Neural cell (in vitro differentiated cells): ENCODE measurements around the gene MLLT3. TPM values are rescaled to one million over a fixed set of nuclear protein-coding genes. Genes with fewer than 3 reads are reported as not detected.
"Not testable (repeated sequence)": the region's sequence is repeated elsewhere in the genome, so short reads cannot be mapped to it uniquely, and the experiment has no call there.

Experiments
- H2AFZ ChIP-seq: fragments of 200-600, 300-800 bp; sonication (generic), shearing (Covaris generic); 2 replicates; pipeline ENCODE4 v1.6.0; 2014; ENCODE audit warnings: low read depth, mild to moderate bottlenecking, antibody characterized with exemption, low read length, moderate library complexity
- H3F3A ChIP-seq: fragments of 200-600 bp; shearing (Covaris generic); 2 replicates; pipeline ENCODE4 v1.6.1; 2016; ENCODE audit warnings: mild to moderate bottlenecking, moderate library complexity, mixed read lengths, antibody characterized with exemption, low read length; ENCODE audit not compliant: insufficient read depth, poor library complexity, severe bottlenecking
- H3K27ac ChIP-seq: fragments of 200-600, 300-800 bp; sonication (generic), shearing (Covaris generic); 2 replicates; pipeline ENCODE4 v1.5.1; 2014; ENCODE audit warnings: mild to moderate bottlenecking, low read length, moderate library complexity
- H3K27me3 ChIP-seq: fragments of 300-800, 200-600 bp; sonication (generic), shearing (Covaris generic); 2 replicates; pipeline ENCODE4 v1.6.0; 2014; ENCODE audit warnings: mild to moderate bottlenecking, low read depth, low read length, moderate library complexity; ENCODE audit not compliant: insufficient read depth
- H3K36me3 ChIP-seq: fragments of 300-800, 200-600 bp; sonication (generic), shearing (Covaris generic); 2 replicates; pipeline ENCODE4 v1.5.1; 2014; ENCODE audit warnings: mild to moderate bottlenecking, antibody characterized with exemption, low read length, moderate library complexity; ENCODE audit not compliant: insufficient read depth
- H3K4me2 ChIP-seq: fragments of 300-800, 200-600 bp; sonication (generic), shearing (Covaris generic); 2 replicates; pipeline ENCODE4 v1.6.0; 2014; ENCODE audit warnings: mild to moderate bottlenecking, low read length
- H3K4me3 ChIP-seq: fragments of 300-800, 200-600 bp; sonication (generic), shearing (Covaris generic); 2 replicates; pipeline ENCODE4 v1.5.1; 2014; ENCODE audit warnings: mild to moderate bottlenecking, low read length, moderate library complexity
- H3K79me2 ChIP-seq: fragments of 200-600 bp; shearing (Covaris generic); replicated peaks from 2 replicates; pipeline ENCODE4 v1.6.0; 2014; ENCODE audit warnings: mild to moderate bottlenecking, low read length, moderate library complexity; ENCODE audit not compliant: insufficient read depth
- H3K9ac ChIP-seq: fragments of 300-800, 200-600 bp; sonication (generic), shearing (Covaris generic); 2 replicates; pipeline ENCODE4 v1.6.1; 2016; ENCODE audit warnings: mild to moderate bottlenecking, low read length, mixed read lengths
- H3K9me2 ChIP-seq: fragments of 200-600 bp; shearing (Covaris generic); 2 replicates; pipeline ENCODE4 v1.6.1; 2016; ENCODE audit warnings: mild to moderate bottlenecking, low read length, mixed read lengths; ENCODE audit not compliant: insufficient read depth
- H3K9me3 ChIP-seq: fragments of 200-600, 300-800 bp; sonication (generic), shearing (Covaris generic); 2 replicates; pipeline ENCODE4 v1.6.1; 2016; ENCODE audit warnings: mild to moderate bottlenecking, mixed run types, low read length, moderate library complexity, mixed read lengths
- H4K20me1 ChIP-seq: fragments of 200-600 bp; shearing (Covaris generic); 2 replicates; pipeline ENCODE4 v1.6.1; 2016; ENCODE audit warnings: mild to moderate bottlenecking, mixed run types; ENCODE audit not compliant: insufficient read depth
- EP300 ChIP-seq: fragments of 450-650 bp; conservative IDR thresholded peaks from 2 replicates; pipeline ENCODE4 v1.6.1; 2014; ENCODE audit warnings: antibody characterized with exemption, mild to moderate bottlenecking, moderate library complexity; ENCODE audit not compliant: poor library complexity, severe bottlenecking
- EZH2 ChIP-seq: fragments of 200-600, 300-800 bp; shearing (Covaris generic), sonication (generic); IDR thresholded peaks from 2 replicates; pipeline ENCODE4 v1.6.1; 2014; ENCODE audit warnings: antibody characterized with exemption, low read length, borderline replicate concordance, mild to moderate bottlenecking; ENCODE audit not compliant: insufficient read depth, poor library complexity, severe bottlenecking
- MXI1 ChIP-seq: fragments of 450-650 bp; conservative IDR thresholded peaks from 2 replicates; pipeline ENCODE4 v1.6.1; 2014; ENCODE audit warnings: antibody characterized with exemption, mild to moderate bottlenecking; ENCODE audit not compliant: poor library complexity, severe bottlenecking
- POLR2AphosphoS5 ChIP-seq: IDR thresholded peaks from 2 replicates; pipeline ENCODE4 v1.6.1; 2012
- RAD21 ChIP-seq: fragments of 450-650 bp; conservative IDR thresholded peaks from 2 replicates; pipeline ENCODE4 v1.6.1; 2014; ENCODE audit warnings: antibody characterized with exemption, mild to moderate bottlenecking, moderate library complexity
- SMC3 ChIP-seq: fragments of 450-650 bp; conservative IDR thresholded peaks from 2 replicates; pipeline ENCODE4 v1.6.1; 2014; ENCODE audit warnings: antibody characterized with exemption, mild to moderate bottlenecking, moderate library complexity; ENCODE audit not compliant: poor library complexity
- TAF1 ChIP-seq: IDR thresholded peaks from 2 replicates; pipeline ENCODE4 v1.6.1; 2012; ENCODE audit warnings: low read depth
- polyA plus RNA-seq: library from polyadenylated mRNA; depleted of rRNA; stranded (reverse); fragments of >200 nt; gene quantifications from 2 replicates; pipeline ENCODE4 v1.2.3, GENCODE V29; 2014
- TF ChIP-seq, protein P1 (sequence below): IDR thresholded peaks from 2 replicates; pipeline ENCODE4 v1.6.1; 2012; ENCODE audit warnings: borderline replicate concordance
- TF ChIP-seq, protein P2 (sequence below): fragments of 450-650 bp; IDR thresholded peaks from 2 replicates; pipeline ENCODE4 v1.5.1; 2014; ENCODE audit warnings: antibody characterized with exemption, mild to moderate bottlenecking, moderate library complexity; ENCODE audit not compliant: poor library complexity, severe bottlenecking

Gene MLLT3
- polyA plus RNA-seq, 1 donor from 2014 or later = 61.5 TPM

DNA sequence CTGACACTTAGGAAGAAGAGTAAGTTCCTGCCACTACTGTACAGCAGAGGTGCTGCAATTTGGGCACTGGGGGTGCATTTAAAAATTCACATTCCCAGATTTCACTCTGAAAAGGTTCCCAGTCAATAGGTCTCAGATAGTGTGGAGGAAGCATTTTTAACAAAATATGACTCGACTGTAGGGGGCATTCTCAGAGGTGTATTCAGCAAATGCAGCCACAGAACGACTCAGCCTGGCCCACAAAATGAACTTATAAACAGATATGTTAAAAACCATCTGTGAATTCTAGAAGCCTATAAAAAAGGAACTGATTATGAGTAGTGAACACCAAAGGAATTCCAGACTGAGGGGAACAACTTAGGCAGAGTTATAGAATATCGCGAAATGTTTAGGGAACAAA is 31.1 kb downstream of the MLLT3 start:
- no peaks in the 10 kb centered on the region for H4K20me1 ChIP-seq
- H3K79me2 ChIP-seq = peaks cover 47% of the 10 kb centered on the region
- no peaks in the 10 kb centered on the region for H3K27me3 ChIP-seq
- peaks cover 3% of the 10 kb centered on the region for H3K9me3 ChIP-seq
- H2AFZ ChIP-seq = no peak overlapping the region
- no peak overlapping the region for H3K4me3 ChIP-seq
- H3K9me2 ChIP-seq = no peaks in the 10 kb centered on the region
- no peak overlapping the region for H3K4me2 ChIP-seq
- no peak overlapping the region for H3K9ac ChIP-seq
- no peaks in the 10 kb centered on the region for H3K36me3 ChIP-seq
- H3F3A ChIP-seq = no peaks in the 10 kb centered on the region
- no peak overlapping the region for H3K27ac ChIP-seq
- TF ChIP-seq MXI1 = no peak
- TF ChIP-seq, protein P1, sequence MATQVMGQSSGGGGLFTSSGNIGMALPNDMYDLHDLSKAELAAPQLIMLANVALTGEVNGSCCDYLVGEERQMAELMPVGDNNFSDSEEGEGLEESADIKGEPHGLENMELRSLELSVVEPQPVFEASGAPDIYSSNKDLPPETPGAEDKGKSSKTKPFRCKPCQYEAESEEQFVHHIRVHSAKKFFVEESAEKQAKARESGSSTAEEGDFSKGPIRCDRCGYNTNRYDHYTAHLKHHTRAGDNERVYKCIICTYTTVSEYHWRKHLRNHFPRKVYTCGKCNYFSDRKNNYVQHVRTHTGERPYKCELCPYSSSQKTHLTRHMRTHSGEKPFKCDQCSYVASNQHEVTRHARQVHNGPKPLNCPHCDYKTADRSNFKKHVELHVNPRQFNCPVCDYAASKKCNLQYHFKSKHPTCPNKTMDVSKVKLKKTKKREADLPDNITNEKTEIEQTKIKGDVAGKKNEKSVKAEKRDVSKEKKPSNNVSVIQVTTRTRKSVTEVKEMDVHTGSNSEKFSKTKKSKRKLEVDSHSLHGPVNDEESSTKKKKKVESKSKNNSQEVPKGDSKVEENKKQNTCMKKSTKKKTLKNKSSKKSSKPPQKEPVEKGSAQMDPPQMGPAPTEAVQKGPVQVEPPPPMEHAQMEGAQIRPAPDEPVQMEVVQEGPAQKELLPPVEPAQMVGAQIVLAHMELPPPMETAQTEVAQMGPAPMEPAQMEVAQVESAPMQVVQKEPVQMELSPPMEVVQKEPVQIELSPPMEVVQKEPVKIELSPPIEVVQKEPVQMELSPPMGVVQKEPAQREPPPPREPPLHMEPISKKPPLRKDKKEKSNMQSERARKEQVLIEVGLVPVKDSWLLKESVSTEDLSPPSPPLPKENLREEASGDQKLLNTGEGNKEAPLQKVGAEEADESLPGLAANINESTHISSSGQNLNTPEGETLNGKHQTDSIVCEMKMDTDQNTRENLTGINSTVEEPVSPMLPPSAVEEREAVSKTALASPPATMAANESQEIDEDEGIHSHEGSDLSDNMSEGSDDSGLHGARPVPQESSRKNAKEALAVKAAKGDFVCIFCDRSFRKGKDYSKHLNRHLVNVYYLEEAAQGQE = no peak
- TF ChIP-seq TAF1 = no peak
- no peak for TF ChIP-seq EP300
- no peak for TF ChIP-seq EZH2
- TF ChIP-seq POLR2AphosphoS5 = no peak
- no peak for TF ChIP-seq SMC3

DNA sequence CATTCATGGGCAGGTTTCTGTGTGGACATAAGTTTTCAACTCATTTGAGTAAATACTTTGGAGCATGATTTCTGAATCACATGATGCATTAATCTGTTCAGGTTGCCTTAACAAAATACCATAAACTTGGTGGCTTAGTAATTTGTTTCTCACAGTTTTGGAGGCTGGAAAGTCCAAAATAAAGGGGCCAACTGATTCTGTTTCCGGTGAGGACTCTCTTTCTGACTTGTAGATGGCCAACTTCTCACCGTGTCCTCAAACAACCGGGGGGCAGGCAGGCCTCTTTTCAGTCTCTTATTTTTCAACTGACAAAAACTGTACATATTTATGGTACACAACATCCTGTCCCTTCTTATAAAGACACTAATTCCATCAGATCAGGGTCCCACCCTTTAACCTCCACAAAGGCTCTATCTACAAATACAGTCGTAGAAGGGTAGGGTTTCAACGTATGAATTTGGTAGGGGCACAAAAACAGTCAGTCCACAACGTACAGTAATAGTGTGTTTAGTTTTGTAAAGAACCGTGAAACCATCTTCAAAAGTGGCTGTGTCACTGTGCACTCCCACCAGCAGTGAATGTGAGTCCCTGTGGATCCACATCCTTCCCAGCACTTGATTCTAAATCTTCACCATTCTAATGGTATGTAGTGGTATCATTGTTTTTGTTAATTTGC is 37.2 kb downstream of the MLLT3 start:
- Histone ChIP-seq H3K9me2 (no peaks in the 10 kb centered on the region), H3K36me3 (no peaks in the 10 kb centered on the region), H3K27me3 (no peaks in the 10 kb centered on the region), H3K79me2 (peaks cover 27% of the 10 kb centered on the region), H3F3A (no peaks in the 10 kb centered on the region), H3K9ac (no peak overlapping the region), H4K20me1 (no peaks in the 10 kb centered on the region), H2AFZ (no peak overlapping the region), H3K27ac (no peak overlapping the region), H3K4me3 (no peak overlapping the region), H3K9me3 (peaks cover 10% of the 10 kb centered on the region), H3K4me2 (no peak overlapping the region)
- TF ChIP-seq, protein P1 = no peak
- TF ChIP-seq MXI1 (no peak), POLR2AphosphoS5 (no peak), SMC3 (no peak), TAF1 (no peak), EP300 (no peak), RAD21 (no peak), EZH2 (no peak)
- TF ChIP-seq, protein P2, sequence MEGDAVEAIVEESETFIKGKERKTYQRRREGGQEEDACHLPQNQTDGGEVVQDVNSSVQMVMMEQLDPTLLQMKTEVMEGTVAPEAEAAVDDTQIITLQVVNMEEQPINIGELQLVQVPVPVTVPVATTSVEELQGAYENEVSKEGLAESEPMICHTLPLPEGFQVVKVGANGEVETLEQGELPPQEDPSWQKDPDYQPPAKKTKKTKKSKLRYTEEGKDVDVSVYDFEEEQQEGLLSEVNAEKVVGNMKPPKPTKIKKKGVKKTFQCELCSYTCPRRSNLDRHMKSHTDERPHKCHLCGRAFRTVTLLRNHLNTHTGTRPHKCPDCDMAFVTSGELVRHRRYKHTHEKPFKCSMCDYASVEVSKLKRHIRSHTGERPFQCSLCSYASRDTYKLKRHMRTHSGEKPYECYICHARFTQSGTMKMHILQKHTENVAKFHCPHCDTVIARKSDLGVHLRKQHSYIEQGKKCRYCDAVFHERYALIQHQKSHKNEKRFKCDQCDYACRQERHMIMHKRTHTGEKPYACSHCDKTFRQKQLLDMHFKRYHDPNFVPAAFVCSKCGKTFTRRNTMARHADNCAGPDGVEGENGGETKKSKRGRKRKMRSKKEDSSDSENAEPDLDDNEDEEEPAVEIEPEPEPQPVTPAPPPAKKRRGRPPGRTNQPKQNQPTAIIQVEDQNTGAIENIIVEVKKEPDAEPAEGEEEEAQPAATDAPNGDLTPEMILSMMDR = no peak

DNA sequence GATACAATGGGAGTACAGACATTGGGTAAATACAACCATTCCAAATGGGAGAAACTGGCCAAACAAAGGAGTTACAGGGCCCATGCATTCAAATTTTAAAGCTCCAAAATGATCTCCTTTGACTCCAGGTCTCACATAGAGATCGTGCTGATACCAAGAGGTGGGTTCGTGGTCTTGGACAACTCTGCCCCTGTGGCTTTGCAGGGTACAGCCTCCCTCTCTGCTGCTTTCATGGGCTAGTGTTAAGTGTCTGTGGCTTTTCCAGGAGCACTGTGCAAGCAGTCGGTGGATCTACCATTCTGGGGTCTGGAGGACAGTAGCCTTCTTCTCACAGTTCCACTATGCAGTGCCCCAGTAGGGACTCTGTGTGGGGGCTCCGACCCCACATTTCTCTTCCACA is 39.2 kb downstream of the MLLT3 start:
- not testable (repeated sequence) for H3F3A ChIP-seq, H2AFZ ChIP-seq, H3K9me3 ChIP-seq, H3K36me3 ChIP-seq, H3K27me3 ChIP-seq, H3K9me2 ChIP-seq, H4K20me1 ChIP-seq, H3K9ac ChIP-seq, H3K4me3 ChIP-seq, H3K27ac ChIP-seq, H3K4me2 ChIP-seq
- H3K79me2 ChIP-seq = peaks cover 32% of the 10 kb centered on the region
